HG03520 (cell line): ENCODE data around the gene RNF126.
"Not testable (repeated sequence)": the region's sequence is repeated elsewhere in the genome, so short reads cannot be mapped to it uniquely, and the experiment has no call there.

Source experiments
- ATAC-seq: cut with Tn5 transposase; IDR thresholded peaks from one replicate; pipeline ENCODE4 v1.9.1; 2021; ENCODE audit warnings: mild to moderate bottlenecking, moderate library complexity; ENCODE audit not compliant: unreplicated experiment

The RNF126 gene

DNA sequence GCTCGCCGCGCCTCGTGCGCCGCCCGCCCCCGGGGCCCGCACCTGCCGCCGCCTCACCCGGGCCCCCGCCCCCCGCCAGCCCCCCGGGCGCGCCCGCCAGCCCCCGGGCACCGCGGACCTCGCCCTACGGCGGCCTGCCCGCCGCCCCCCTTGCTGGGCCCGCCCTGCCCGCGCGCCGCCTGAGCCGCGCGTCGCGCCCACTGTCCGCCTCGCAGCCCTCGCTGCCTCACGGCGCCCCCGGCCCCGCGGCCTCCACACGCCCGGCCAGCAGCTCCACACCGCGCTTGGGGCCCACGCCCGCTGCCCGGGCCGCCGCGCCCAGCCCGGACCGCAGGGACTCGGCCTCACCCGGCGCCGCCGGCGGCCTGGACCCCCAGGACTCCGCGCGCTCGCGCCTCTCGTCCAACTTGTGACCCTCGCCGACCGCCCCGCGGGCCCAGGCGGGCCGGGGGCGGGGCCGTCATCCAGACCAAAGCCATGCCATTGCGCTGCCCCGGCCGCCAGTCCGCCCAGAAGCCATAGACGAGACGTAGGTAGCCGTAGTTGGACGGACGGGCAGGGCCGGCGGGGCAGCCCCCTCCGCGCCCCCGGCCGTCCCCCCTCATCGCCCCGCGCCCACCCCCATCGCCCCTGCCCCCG is 46.8 kb downstream of the RNF126 start:
- ATAC-seq = no peak

DNA sequence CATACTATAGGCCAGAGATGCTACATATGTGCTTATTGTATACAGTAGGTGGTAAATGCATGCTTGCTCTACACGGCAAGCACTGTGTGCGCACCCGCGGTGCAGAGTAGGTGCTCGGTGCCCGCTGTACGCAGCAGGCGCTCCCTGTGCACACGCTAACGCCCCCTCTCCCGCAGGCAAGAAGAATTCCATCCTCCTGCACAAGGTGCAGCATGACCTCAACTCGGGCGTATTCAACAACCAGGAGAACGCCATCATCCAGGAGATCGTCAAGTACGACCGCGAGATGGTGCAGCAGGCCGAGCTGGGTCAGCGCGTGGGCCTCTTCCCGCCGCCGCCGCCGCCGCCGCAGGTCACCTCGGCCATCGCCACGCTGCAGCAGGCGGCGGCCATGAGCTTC is 47.4 kb downstream of the RNF126 start:
- ATAC-seq = no peak

DNA sequence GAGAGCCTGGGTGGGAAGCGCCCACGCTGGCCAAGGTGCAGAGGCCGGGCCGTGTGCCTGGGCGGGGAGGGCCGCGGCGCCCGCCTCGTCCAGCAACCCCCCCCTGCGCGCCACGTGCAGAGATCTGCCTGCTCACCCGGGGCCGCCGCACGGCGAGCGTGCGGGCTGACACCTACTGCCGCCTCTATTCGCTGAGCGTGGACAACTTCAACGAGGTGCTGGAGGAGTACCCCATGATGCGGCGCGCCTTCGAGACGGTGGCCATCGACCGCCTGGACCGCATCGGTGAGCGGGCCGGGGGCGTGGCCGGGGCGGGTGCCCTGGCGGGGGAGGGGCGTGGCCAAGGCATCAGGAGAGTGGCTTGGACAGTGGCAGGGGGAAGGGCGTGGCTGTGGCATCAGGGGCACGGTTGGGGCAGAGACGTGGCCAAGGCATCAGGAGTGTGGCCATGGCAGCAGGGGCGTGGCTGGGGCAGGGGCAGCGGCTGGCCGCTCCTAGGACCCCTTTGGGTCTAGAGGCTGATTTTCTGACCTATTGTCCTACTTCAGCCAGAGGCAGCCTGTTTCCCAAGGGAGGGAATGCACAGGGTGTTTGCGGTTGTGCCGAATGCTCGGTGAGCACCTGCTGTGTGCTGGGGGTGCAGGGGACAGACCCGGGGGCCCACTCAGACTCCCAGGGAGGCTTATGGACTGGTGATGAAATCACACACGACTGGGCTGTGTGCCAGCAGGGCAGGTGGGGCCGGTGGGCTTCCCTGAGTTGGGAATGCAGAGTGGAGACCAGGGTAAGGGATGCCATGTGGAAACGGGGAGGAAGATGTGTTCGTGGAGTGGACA is 49.1 kb downstream of the RNF126 start:
- ATAC-seq = no peak

DNA sequence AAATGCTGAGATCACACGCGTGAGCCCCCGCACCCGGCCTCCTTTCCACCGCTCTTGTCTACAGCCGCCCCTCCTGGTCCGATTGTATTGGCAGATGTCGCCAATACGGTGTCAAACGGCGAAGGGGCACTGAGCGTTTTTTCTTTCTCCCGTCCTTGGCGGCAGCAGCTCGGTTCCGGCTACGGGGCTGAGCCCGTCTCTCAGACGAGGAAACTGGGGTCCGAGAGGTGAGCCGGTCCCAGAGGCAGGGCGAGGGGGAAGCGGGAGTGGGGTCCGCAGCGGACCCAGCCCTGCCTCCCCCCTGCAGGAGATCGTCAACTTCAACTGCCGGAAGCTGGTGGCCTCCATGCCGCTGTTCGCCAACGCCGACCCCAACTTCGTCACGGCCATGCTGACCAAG is 50.1 kb downstream of the RNF126 start:
- ATAC-seq = no peak

DNA sequence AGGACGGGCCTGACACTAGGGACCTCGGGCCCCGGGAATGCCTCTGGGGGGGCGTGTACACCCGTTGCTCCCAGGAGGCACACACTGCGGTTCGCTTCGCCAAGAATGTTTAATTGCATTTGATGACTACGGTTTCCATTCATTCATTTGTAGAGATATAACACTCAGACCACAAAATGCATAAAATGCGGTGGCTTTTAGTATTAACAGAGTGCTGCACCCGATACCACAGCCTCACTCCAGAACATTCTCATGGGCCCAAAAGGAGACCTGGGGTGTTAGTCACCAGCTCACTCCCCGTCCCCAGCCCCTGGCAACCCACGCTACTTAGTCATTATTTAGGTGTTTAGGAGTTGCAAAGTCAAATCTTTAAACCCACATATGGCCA is 51.5 kb downstream of the RNF126 start:
- no peak for ATAC-seq

DNA sequence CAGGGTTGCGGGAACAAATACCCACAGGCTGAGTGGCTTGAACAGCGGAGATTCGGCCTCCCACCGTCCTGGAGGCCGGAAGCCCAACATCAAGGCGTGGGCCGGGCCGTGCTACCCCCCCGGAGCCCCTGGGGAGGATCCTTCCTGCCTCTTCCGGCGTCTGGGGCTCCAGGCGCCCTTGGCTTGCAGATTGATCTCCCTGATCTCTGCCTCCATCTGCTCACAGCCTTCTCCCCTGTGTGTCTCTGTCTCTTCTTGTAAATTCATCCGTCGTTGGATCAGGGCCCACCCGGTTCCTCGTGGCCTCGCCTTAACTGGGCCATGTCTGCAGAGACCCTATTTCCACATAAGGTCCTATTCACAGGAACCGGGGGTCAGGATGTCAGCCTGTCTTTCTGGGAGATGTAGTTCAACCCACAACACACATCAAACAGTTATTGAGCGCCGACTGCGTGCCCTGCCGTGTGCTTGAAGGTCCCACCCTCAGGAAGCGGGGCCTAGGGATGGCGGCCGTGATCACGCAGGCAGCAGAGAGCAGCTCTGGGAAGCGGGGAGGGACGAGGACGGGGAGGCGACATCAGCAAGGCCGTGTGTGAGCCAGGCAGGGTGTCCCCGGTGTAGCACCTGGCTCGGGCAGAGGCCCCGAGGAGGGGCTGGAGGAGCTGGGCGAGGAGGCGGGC is 52.1 kb downstream of the RNF126 start:
- no peak for ATAC-seq

DNA sequence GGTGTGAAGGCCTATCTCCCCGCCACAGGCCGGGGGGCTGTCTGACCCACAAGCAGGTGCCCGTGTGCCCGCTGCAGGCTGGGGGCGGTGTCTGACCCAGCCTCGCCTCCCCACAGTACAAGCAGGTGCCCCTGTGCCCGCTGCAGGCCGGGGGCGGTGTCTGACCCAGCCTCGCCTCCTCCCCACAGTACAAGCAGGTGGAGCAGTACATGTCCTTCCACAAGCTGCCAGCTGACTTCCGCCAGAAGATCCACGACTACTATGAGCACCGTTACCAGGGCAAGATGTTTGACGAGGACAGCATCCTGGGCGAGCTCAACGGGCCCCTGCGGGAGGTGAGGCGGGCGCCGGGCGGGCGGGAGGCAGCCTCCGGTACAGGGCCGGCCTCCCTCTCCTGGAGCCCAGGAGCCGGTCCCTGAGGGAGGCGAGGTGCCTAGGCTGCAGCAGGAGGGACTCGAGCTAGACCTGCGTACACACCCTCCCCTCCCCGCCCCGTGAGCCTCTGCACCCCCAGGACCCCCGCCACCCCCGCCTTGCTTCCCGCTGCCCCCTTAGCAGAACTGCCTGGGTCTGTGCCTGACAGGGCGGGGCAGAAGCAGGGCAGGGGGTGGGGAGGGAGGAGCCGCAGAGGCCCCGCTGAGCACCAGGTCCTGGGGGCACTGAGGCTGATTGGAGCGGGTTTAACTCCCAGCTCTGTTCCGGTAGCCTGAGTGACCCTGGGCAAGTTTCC is 52.8 kb downstream of the RNF126 start:
- no peak for ATAC-seq

DNA sequence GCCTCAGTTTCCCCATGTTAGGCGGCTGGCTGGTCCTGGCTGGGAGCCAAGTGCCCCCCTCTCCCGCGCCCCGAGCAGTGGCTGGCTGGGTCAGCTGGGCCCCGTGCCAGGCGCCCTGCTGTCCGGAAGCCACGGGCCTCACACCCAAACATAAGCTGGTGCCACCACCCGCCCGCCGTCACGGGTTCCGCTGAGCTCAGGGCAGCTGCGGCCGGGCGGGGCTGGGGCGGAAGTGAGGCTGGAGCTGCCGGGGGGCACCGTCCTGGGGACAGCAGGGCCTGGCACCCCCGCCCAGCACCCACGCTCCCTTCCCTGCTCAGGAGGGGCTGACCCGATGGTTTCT is 54.0 kb downstream of the RNF126 start:
- ATAC-seq = no peak

DNA sequence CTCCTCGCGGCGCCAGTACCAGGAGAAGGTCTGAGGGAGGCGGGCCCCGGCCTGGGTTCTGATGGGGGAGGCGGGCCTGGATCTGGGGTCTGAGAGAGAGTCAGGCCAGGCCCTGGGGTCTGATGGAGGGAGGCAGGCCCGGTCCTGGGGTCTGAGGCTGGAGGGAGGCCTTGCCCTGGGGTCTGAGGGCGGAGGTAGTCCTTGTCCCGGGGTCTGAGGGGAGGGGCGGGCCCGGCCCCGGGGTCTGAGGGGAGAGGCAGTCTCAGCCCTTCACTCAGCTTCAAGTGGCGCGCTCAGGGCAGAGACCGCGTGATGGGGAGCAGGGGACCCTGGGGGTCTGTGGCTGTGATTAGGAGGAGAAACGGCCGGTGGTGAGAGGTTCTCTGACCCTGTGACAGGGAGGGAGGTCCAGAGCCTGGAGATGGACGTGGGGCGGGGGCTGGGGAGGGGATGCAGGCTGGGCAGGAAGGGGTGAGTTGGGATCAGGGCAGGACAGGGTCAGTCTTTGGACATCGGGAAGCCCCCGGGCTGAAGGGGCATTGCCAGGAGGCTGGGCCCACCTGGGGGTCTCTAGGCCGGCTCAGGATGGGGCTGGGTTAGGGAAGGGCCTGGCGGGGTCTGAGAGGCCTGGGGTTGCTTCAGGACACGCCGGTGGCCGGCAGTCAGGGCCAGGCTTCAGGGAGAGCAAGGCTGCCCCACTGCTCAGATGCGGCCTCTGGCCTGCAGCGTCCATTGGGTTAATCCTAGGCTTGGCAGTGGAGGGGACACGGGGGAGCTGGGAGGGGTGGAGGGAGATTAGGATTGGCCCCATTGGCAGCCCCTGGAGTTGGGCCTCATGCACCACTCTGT is 54.6 kb downstream of the RNF126 start:
- no peak for ATAC-seq

DNA sequence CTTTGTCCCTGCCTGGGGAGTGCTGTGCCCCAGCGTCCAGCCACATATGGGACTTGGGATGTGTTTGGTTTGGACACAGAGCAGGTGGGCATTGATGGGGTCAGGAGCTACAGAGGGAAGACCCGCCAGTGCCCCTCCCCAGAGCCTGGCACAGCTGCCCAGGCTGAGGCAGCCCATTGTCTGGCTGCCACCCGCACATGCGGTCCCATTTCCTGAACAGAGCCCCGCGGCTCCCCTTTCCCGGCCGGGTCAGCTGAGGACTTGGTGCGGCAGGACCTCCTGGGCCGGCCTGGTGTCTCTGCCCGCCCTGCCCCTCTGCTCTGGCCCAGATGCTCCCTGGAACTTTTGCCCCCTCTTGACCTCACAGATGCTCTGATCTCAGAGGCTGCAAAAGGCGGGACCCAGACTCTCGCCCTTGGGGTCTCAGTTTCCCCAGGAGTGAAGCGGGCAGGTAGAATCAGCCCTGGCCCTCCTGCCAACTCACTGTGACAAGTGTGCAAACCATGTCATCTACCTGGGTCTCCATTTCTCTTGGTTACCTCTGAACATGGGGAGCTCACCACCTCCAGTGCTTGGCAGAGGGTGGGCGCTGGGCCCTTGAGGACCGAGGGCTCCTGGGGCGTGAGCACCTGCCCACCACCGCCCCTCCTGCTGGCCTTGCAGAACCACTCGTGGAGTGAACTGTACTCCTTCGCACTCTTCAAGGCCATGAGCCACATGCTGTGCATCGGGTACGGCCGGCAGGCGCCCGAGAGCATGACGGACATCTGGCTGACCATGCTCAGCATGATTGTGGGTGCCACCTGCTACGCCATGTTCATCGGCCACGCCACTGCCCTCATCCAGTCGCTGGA is 55.5 kb downstream of the RNF126 start:
- ATAC-seq = no peak

DNA sequence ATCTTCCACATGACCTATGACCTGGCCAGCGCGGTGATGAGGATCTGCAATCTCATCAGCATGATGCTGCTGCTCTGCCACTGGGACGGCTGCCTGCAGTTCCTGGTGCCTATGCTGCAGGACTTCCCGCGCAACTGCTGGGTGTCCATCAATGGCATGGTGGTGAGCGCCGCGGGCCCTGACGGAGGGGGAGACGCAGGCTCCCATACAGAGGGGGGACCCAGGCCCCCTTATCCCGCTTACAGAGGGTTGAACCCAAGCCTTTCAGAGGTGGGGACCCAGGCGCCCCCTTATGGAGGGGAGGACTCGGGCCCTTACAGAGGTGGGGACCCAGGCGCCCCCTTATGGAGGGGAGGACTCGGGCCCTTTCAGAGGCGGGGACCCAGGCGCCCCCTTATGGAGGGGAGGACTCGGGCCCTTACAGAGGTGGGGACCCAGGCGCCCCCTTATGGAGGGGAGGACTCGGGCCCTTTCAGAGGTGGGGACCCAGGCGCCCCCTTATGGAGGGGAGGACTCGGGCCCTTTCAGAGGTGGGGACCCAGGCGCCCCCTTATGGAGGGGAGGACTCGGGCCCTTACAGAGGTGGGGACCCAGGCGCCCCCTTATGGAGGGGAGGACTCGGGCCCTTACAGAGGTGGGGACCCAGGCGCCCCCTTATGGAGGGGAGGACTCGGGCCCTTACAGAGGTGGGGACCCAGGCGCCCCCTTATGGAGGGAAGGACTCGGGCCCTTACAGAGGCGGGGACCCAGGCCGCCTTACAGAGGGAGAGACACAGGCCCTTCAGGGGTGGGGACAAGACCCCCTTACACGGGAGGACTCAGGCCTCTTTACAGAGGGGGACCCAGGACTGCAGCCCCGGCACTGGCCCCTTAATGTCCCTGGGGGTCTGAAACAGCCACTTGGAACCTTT is 57.7 kb downstream of the RNF126 start:
- ATAC-seq = not testable (repeated sequence)

DNA sequence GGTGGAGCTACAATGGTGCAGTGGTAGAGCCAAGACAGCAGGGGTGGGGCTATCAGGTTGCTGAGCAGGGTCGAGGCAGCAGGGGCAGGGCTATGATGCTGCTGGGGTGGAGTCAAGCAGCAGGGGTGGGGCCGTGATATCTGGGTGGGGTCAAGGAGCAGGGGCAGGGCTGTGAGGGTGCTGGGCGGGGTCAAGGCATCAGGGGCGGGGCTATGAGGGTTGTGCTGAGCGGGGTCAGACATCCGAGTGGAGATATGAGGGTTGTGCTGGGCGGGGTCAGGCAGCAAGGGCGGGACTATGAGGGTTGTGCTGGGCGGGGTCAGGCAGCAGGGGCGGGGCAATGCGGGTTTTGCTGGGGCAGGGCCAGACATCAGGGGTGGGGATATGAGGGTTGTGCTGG is 58.7 kb downstream of the RNF126 start:
- ATAC-seq = no peak

DNA sequence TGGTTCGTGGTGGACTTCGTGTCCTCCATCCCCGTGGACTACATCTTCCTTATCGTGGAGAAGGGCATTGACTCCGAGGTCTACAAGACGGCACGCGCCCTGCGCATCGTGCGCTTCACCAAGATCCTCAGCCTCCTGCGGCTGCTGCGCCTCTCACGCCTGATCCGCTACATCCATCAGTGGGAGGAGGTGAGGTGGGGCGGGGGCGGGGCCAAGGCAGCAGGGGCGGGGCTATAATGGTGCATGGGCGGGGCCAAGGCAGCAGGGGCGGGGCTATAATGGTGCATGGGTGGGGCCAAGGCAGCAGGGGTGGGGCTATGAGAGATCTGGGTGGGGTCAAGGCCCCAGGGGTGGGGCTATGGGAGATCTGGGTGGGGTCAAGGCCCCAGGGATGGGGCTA is 59.2 kb downstream of the RNF126 start:
- ATAC-seq = not testable (repeated sequence)

DNA sequence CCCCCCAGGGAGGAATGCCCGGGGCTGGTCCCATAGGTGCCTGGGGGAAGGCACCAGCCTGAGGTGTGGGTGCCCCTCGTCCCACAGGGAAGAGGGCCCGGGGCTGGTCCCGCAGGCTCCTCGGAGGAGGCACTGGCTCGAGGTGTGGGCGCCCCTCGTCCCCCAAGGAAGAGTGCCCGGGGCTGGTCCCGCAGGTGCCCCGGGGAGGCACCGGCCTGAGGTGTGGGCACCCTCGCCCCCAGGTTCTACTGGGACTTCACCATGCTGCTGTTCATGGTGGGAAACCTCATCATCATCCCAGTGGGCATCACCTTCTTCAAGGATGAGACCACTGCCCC is 59.7 kb downstream of the RNF126 start:
- not testable (repeated sequence) for ATAC-seq

DNA sequence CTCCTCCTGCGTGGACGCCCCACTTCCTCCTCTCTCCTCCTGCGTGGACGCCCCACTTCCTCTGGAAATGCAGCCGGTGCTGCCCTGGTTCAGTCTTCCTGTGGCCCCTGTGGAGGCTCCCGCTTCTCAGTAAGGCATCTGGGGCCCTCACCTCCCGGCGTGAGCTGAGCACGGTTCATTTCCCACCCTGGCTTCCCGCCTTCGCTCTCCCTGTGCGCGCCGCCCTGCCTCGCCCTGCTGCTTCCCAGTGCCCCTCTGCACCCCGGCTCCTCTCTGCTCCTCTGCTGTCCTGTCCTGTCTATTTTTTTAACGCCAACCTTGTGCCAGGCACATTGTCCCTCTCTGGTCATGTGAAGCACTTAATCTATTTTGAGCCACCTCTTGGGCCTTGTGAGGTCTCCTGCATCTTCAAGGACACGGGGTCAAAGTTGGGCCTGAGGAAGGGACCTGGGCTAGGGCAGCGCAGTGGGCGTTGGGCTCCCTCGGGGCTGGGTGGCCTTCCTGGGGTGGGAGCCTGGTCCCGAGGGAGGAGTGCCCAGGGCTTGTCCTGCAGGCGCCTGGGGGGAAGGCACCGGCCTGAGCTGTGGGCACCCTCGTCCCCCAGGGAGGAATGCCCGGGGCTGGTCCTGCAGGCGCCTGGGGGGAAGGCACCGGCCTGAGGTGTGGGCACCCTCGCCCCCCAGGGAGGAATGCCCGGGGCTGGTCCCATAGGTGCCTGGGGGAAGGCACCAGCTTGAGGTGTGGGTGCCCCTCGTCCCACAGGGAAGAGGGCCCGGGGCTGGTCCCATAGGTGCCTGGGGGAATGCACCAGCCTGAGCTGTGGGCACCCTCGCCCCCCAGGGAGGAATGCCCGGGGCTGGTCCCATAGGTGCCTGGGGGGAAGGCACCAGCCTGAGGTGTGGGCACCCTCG is 60.4 kb downstream of the RNF126 start:
- no peak for ATAC-seq

DNA sequence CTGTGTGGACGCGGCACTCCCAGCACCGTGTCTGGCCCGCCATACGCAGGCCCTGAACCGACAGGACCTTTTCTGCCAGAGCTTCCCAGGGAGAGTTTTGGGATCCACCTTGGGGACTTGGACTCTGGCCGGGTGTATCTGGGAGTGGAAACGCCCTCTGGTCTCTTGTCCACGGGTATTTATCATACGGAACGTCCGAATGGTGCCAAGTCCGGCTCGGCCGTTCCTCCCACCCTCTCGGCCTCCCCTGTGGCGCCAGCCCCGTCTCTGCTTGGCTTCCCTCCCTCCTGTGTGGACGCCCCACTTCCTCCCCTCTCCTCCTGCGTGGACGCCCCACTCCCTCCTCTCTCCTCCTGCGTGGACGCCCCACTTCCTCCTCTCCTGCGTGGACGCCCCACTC is 61.2 kb downstream of the RNF126 start:
- no peak for ATAC-seq

DNA sequence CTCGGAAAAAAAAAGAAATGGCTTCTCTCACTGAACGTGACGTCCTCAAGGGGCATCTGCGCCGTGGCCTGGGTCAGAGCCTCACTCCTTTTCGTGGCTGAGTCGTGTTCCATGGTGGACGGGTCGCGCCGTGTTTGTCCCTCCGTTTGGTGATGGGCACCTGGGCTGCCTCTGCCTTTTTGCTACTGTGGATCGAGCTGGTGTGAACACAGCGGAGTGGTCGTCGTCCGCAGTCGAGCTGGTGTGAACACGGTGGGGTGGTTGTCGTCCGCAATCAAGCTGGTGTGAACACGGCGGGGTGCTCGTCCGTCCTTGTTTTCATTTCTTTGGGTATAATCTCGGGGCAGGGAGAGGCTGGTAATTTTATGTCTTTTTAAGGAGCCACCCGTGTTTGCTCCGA is 61.7 kb downstream of the RNF126 start:
- ATAC-seq = no peak
